Mesodermal cell (in vitro differentiated cells): Measurements from ENCODE around the gene PTPN7.

Experiments
- H3K27ac ChIP-seq: 2 replicates; pipeline ENCODE4 v1.7.0; 2013; ENCODE audit warnings: mild to moderate bottlenecking, low read depth, low read length, moderate library complexity; ENCODE audit not compliant: severe bottlenecking
- H3K36me3 ChIP-seq: 2 replicates; pipeline ENCODE4 v1.7.1; 2013; ENCODE audit warnings: mild to moderate bottlenecking, low read length, moderate library complexity; ENCODE audit not compliant: control insufficient read depth, insufficient read depth
- H3K4me1 ChIP-seq: one replicate; pipeline ENCODE4 v1.7.1; 2013; ENCODE audit warnings: mild to moderate bottlenecking, low read length; ENCODE audit not compliant: insufficient read depth, control insufficient read depth, poor library complexity, severe bottlenecking
- H3K4me3 ChIP-seq: 2 replicates; pipeline ENCODE4 v1.7.0; 2013; ENCODE audit warnings: low read length, control low read depth, mild to moderate bottlenecking; ENCODE audit not compliant: insufficient read depth, poor library complexity, severe bottlenecking; ENCODE audit errors: extremely low read depth
- H3K9me3 ChIP-seq: 2 replicates; pipeline ENCODE4 v1.7.1; 2013; ENCODE audit warnings: mild to moderate bottlenecking, low read length, moderate library complexity; ENCODE audit not compliant: control insufficient read depth
- WGBS, 2 experiments: methylation state at CpG; one replicate each; pipeline ENCODE4 v1.1.5; 2013; ENCODE audit warnings: missing lambda C conversion rate in 2 of 2; ENCODE audit not compliant: insufficient coverage in 2 of 2; 5-methylcytosine and 5-hydroxymethylcytosine counted together

Gene PTPN7

DNA sequence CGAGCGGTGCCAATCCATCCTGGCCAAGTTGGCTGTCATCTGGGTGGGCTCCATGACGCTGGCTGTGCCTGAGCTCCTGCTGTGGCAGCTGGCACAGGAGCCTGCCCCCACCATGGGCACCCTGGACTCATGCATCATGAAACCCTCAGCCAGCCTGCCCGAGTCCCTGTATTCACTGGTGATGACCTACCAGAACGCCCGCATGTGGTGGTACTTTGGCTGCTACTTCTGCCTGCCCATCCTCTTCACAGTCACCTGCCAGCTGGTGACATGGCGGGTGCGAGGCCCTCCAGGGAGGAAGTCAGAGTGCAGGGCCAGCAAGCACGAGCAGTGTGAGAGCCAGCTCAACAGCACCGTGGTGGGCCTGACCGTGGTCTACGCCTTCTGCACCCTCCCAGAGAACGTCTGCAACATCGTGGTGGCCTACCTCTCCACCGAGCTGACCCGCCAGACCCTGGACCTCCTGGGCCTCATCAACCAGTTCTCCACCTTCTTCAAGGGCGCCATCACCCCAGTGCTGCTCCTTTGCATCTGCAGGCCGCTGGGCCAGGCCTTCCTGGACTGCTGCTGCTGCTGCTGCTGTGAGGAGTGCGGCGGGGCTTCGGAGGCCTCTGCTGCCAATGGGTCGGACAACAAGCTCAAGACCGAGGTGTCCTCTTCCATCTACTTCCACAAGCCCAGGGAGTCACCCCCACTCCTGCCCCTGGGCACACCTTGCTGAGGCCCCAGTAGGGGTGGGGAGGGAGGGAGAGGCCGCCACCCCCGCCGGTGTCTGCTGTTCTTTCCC is 32.4 kb downstream of the PTPN7 start:
- Histone ChIP-seq H3K36me3 (peaks cover 16% of the 10 kb centered on the region), H3K4me1 (no peaks in the 10 kb centered on the region), H3K27ac (no peak overlapping the region), H3K9me3 (no peaks in the 10 kb centered on the region), H3K4me3 (no peak overlapping the region)
- 94% methylated on average over 20 to 21 of the region's 26 CpGs for WGBS, 2 experiments

DNA sequence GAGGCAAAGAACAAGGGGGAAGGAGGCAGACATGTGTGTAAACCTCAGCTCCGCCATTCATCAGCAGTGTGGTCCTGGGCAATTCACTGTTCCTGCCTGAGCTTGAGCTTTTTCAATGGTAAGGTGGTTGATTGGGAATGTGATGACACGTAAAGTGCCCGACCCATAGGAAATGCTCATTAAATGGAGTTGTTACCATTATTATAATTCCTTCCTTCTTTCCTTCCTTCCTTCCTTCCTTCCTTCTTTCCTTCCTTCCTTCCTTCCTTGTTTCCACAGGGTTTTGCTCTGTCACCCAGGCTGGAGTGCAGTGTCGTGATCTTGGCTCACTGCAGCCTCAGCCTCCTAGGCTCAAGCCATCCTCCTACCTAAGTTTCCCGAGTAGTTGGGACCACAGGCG is 33.3 kb downstream of the PTPN7 start:
- H3K9me3 ChIP-seq, result no peaks in the 10 kb centered on the region
- peaks cover 6% of the 10 kb centered on the region for H3K36me3 ChIP-seq
- H3K4me1 ChIP-seq, result peaks cover 2% of the 10 kb centered on the region
- WGBS, 2 experiments, result 93 to 96% methylated on average over 3 of the region's 6 CpGs
- no peak overlapping the region for H3K4me3 ChIP-seq
- H3K27ac ChIP-seq, result no peak overlapping the region

GRCh38 chr1:202126426-202126825 is 34.0 kb downstream of the PTPN7 start:
- WGBS, 2 experiments, result 0% methylated on average over 1 of the region's 9 CpGs
- peaks cover 3% of the 10 kb centered on the region for H3K36me3 ChIP-seq
- H3K9me3 ChIP-seq, result no peaks in the 10 kb centered on the region
- no peak overlapping the region for H3K27ac ChIP-seq
- H3K4me1 ChIP-seq, result peaks cover 2% of the 10 kb centered on the region
- H3K4me3 ChIP-seq, result no peak overlapping the region

DNA sequence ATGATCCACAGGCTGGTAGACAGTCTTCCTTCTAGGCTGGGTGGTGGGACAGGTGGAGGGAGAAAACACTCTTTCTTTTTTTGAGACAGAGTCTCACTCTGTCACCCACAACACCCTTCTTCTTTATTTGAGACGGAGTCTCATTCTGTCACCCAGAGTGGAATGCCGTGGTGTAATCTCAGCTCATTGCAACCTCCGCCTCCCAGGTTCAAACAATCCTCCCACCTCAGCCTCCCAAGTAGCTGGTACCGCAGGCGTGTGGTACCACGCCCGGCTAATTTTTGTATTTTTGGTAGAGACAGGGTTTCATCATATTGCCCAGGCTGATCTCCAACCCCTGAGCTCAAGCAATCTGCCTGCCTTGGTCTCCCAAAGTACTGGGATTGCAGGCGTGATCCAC is 34.8 kb downstream of the PTPN7 start:
- H3K36me3 ChIP-seq, result no peaks in the 10 kb centered on the region
- no peak overlapping the region for H3K27ac ChIP-seq
- WGBS, 2 experiments, result 80 to 93% methylated on average over 3 to 8 of the region's 8 CpGs
- H3K4me3 ChIP-seq, result no peak overlapping the region
- peaks cover 2% of the 10 kb centered on the region for H3K4me1 ChIP-seq
- H3K9me3 ChIP-seq, result no peaks in the 10 kb centered on the region

DNA sequence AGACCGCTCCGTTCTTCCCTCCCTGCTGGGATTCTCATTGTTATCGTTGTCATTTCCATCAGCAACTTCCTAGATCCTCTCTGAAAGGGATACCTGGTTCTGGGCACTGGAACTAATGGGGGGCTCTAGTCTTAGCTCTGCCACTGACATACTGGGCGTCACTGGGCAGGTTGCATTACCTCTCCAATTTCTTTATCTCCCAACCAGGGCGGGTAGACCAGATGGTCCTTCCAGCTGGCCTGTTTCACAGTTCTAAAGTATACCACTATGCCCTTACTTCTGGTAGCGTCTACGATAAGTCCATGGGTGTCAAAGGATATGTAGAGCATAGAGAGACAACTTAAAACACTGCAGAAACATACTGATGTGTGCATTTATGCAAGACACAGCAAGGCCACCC is 36.3 kb downstream of the PTPN7 start:
- no peaks in the 10 kb centered on the region for H3K36me3 ChIP-seq
- no peak overlapping the region for H3K27ac ChIP-seq
- no peak overlapping the region for H3K4me3 ChIP-seq
- no peaks in the 10 kb centered on the region for H3K9me3 ChIP-seq
- WGBS, 2 experiments, result 76 to 83% methylated on average over 5 of the region's 7 CpGs
- peaks cover 2% of the 10 kb centered on the region for H3K4me1 ChIP-seq

GRCh38 chr1:202123336-202123813 is 37.0 kb downstream of the PTPN7 start:
- Histone ChIP-seq H3K4me3 (no peak overlapping the region), H3K9me3 (no peaks in the 10 kb centered on the region), H3K36me3 (no peaks in the 10 kb centered on the region), H3K4me1 (peaks cover 2% of the 10 kb centered on the region), H3K27ac (no peak overlapping the region)
- WGBS, 2 experiments, result 92 to 98% methylated on average over 7 to 9 of the region's 10 CpGs

GRCh38 chr1:202122639-202123335 is 37.6 kb downstream of the PTPN7 start, which contains the start of gene GPR37L1:
Gene GPR37L1, plus strand, starts transcription at chr1:202122917. Its CDS starts 47 bp downstream, at chr1:202122964.
- WGBS, 2 experiments, result 43 to 59% methylated on average over 16 to 19 of the region's 19 CpGs
- Histone ChIP-seq H3K27ac (no peak within 1 kb of the TSS), H3K36me3 (no peaks in the 10 kb centered on the region), H3K4me3 (no peak within 1 kb of the TSS), H3K9me3 (no peaks in the 10 kb centered on the region), H3K4me1 (peaks cover 2% of the 10 kb centered on the region)

DNA sequence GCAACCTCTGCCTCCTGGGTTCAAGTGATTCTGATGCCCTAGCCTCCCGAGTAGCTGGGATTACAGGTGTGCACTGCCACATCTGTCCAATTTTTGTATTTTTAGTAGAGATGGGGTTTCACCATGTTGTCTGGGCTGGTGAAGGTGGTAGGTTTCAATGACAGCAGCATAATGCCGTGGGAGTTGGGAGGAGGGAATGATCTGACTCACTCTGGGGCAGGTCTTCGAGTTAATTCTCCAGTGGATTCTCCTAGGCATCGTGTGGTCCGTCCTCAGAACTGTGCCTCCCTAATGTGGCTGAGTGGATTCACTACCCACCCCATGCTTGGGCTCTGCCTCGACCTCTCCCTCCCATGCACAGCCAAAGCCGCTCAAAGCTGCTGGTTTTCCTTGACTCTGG is 39.4 kb downstream of the PTPN7 start:
- H3K4me1 ChIP-seq, result peaks cover 2% of the 10 kb centered on the region
- H3K9me3 ChIP-seq, result no peaks in the 10 kb centered on the region
- H3K36me3 ChIP-seq, result no peaks in the 10 kb centered on the region
- H3K4me3 ChIP-seq, result no peak overlapping the region
- no peak overlapping the region for H3K27ac ChIP-seq
- 79 to 93% methylated on average over 4 to 5 of the region's 7 CpGs for WGBS, 2 experiments

DNA sequence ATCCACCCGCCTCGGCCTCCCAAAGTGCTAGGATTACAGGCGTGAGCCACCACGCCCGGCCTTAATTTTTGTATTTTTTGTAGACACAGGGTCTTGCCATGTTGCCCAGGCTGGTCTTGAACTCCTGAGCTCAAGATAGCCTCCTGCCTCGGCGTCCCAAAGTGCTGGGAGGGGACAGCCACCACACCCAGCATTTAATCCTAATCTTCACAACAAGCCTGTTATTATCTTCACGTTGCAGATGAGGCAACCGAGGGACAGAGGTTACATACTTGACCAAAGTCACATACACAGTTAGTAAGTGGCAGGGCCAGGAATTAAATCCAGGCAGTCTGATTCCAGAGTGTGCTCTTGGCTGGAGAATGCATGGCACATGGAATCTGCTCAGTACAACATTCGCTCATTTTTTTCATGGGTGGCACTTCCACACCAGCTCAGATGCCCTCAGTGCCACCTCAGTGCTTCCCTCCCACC is 42.5 kb downstream of the PTPN7 start:
- H3K27ac ChIP-seq, result no peak overlapping the region
- H3K4me1 ChIP-seq, result peaks cover 17% of the 10 kb centered on the region
- H3K36me3 ChIP-seq, result no peaks in the 10 kb centered on the region
- 91 to 96% methylated on average over 8 to 10 of the region's 10 CpGs for WGBS, 2 experiments
- H3K4me3 ChIP-seq, result no peak overlapping the region
- no peaks in the 10 kb centered on the region for H3K9me3 ChIP-seq

DNA sequence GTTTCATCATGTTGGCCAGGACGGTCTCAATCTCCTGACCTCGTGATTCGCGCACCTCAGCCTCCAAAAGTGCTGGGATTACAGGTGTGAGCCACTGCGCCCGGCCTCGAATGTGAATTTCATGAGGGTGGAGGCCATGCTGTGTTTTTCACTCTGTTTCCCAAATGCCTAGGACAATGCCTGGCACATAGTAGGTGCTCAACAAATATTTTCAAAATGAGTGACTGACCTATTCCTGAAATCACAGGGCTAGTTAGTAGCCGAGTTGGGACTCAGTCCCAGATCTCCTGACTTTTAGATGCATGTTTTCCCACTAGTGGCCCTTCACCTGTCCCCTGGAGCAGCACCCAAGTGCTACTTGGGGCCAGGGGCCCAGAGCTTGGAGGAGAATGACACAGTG is 44.1 kb downstream of the PTPN7 start:
- Histone ChIP-seq H3K27ac (no peak overlapping the region), H3K36me3 (no peaks in the 10 kb centered on the region), H3K4me1 (peaks cover 16% of the 10 kb centered on the region), H3K9me3 (no peaks in the 10 kb centered on the region), H3K4me3 (no peak overlapping the region)
- 94 to 98% methylated on average over 8 of the region's 8 CpGs for WGBS, 2 experiments
